NCI-H524 (cell line): ENCODE results near the gene TIGD6.

Source experiments
- DNase-seq, 2 experiments: peaks; one replicate each; lab custom pipeline; 2025; lab: John Stamatoyannopoulos, UW

The TIGD6 gene

GRCh38 chr5:150016537-150016936, 16.1 kb upstream of the TIGD6 start:
- no peak for DNase-seq

GRCh38 chr5:150015415-150015814, 15.0 kb upstream of the TIGD6 start:
- no peak for DNase-seq

DNA sequence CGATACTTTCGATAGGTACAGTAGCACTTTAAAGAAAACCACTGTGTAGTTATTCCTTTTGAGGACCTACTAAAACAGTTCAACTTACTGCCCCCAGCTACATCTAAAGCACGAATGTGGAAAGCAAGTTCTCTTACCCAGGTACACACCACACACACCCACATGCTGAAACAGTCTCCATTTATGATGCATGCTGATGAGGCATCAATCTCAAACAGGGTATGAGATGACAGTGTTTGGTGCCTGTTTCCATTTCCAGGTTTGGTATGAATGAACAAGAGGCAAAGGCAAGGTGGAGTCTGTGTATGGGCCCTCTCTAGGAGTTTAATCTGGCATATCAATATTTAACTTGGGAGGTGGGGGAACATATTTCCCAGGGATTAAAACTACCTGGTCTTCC, 14.0 kb upstream of the TIGD6 start:
- no peak for DNase-seq

- DNase-seq: no peak
Observed at GRCh38 chr5:150013931-150014330, 13.5 kb upstream of the TIGD6 start.

- no peak for DNase-seq
Observed at GRCh38 chr5:150009671-150010387, 9.4 kb upstream of the TIGD6 start.

GRCh38 chr5:150007050-150007449, 6.6 kb upstream of the TIGD6 start:
- no peak for DNase-seq

DNA sequence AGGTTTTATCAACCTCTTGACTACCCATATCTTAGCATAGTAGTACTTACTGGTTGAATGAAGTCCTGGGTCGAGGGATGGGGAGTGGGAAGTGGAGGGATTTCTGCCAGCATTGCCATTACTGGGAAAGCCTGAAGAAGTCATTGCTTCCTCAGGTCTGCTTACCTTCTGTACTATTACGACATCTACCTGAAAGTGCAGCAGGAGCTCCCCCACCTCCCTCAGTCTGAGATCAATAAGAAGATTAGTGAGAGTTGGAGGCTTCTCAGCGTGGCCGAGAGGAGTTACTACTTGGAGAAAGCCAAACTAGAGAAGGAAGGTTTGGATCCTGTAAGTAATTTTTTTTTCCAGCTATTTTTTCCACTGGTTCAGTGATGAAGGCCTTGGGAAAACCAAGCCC, 5.9 kb upstream of the TIGD6 start:
- DNase-seq: no peak

DNA sequence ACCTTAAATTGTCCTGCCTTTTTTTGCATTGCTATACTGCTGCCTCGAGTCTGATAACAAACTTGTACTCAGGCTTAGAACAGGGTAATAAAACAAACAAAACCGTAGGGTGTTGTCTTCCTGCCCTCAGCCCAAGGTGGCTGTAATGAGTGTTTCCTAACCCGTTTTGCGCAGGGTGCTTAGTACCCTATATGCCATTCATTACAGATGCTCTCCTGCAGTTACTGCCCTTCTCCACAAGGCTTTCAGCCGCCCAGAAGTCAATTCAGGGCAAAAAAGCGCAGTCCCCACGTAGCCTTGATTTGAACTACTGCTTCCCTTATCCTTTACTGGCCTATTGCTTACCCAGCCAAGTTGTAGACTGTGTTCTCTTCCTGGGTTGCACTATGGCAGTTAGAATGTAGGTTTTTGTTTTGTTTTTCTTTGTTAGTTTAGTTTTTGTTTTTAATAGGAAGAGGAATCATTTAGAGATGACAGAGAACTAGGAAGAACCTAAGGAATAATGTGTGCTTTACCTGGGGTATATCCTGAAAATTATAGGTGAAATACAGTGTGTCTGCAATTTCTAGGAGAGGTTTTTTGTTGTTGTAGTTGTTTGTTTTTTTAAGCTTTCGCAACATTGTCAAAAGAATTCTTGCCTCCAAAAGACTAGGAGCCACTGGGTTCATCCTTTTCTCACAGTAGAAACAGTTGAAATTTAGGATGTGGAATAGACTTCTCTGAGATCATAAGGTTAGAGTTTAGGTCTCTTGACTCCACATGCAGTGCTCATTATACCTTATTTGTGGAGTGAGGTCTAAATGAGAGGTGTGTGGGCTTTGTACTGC, 1.4 kb upstream of the TIGD6 start:
- peak; percentile 17 to 61 for DNase-seq

DNA sequence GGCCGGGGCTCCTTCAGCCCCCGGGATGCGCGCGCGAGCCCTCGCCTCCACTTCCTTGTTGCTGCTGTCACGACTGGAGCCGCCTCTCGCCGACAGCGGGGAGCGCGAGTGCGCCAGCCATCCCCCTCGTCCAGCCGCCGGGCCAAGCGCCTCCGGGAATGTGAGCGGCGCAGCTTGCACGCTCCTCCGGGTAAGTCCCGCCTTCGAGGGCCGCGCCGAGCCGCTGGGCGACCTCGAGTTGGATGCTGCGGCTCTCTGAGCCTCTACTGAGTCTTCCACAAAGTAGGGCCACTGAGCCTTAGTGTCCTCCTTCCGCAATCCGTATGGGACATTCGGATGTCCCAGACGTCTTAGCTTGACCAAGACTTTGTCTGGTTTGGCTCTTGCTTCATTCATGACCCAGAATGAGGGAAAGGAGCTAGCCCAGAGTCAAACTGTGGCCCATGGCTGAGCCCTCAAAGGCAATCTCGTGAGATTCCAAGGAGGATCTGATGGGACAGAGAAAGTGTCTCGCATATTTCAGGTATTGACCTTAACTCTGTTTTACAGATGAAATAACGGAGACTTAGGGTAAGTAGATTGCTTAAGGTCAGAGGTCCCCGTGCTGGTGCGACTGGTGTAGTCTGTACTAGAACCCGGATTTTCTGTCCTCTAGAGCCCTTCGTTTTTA, 671 bp upstream of the TIGD6 start:
- no peak for DNase-seq

GRCh38 chr5:149999866-150000255, 593 bp downstream of the TIGD6 start:
- DNase-seq: no peak

DNA sequence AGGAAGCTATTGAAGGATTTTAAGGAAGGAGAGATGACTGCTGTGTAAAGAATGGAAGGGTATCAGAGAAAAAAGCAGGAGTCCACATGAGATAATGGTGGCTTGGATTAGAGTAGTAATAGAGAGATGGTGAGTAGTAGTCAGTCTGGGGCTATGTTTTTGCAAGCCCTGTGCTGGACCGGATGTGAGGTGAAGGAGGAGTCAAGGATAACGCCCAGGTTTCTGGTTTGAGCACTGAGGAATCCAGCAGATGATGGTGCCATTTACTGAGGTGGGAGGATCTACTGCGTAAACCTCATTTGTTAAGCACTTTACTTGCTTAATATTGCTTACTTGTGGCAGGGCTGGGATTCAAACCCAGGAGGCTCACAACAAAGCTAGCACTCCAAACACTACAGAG, 1.1 kb downstream of the TIGD6 start:
- no peak for DNase-seq

DNA sequence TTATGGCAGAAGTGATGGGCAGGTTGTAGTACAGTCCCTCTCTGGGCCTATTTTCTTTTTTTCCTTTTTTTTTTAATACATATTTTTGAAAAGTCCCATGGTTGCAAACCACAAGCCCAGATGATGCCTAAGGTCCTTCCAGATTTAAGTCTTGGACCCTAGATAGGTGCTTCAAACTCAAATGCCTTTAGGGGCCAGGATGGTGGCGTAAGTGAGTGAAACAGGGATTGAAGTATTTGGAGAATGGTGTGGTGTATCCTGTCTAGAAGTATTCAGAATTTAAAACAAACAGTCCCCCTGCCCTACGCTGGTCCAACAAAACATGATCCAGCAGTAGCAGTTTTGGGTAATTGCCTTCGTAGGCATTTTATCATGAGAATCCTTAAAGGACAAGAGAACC, 2.2 kb downstream of the TIGD6 start:
- DNase-seq: no peak

DNA sequence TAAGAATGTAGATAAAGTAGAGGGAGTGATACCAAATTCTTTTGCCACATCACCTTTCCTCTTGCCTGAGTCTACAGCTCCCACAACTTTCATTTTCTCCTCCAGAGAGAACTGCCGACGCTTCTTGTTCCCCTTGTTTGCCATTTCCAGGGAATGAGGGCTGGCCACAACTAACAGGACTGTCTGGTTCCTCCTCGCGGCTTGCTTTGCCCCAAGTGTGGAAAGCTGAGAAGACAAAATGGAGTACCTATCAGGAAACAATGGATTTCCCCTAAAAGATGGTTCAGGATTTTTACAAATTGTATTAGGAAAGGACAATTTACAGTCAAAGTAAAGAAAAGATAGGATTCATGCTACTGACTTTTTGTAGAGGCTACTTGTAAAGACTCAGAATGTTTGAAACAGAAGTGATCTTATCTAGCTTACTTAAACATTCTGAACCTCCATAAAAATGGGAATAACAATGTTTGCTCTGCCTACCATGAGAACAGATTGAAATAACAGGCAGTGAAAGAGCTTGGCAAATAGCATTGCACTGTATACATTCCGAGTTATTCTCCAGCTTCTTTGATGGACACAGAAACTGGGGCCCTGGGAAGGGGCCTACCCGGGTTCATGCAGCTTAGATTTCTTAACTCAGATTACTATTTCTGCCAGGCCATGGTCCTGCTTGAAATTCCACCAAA, 4.1 kb downstream of the TIGD6 start:
- DNase-seq: no peak

GRCh38 chr5:149995385-149996204, 4.9 kb downstream of the TIGD6 start:
- no peak for DNase-seq

DNA sequence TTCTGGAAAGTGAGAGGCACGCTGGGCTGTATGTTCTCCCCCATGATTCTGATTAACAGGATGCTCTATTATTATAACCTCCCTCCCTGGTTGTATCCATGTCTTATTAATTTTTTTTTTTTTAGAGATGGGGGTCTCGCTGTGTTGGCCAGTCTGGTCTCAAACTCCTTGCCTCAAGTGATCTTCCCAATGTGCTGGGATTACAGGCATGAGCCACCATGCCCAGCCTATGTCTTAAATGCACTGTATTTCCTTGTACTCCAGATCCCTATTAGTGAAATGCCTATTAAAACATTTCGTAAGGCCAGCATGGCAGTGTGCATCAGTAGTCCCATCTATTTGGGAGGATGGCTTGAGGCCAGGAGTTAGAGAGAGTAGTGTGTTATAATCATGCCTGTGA, 7.0 kb downstream of the TIGD6 start:
- DNase-seq: no peak

DNA sequence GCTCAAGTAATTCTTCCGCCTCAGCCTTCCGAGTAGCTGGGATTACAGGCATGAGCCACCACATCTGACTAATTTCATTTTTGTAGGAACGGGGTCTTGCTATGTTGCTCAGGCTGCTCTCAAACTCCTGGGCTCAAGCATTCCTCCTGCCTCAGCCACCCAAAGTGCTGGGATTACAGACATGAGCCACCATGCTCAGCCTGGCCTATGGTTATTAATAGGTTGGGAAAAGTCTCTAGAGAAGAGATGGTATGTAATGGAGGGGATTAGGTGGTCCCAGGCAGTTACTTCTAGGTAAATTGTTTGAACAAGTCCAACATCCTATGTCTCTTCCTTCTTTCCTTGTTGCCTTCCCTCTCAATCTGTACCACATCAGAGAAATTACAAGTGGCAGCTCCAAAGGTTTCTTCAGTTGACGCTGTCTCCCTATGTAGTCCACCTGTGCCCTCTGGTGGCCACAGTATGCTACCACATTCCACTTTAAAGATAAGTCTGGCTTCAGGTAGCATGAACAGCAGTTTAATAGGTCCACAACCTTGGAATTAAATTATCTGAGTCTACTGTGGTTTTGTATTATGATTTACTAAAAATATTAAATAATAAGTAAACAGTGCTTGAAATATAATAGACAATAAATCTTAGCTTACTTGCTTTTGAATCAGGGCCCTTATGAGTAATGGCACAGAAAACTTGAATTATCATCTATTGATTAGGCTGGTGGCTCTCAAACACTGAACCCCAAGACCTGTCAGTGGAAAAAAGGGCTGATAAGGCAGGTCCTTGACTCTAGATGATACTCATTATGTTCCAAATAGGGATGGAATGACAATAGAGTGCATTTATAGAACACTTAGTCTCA, 9.7 kb downstream of the TIGD6 start:
- DNase-seq: peak; percentile 67 to 72

DNA sequence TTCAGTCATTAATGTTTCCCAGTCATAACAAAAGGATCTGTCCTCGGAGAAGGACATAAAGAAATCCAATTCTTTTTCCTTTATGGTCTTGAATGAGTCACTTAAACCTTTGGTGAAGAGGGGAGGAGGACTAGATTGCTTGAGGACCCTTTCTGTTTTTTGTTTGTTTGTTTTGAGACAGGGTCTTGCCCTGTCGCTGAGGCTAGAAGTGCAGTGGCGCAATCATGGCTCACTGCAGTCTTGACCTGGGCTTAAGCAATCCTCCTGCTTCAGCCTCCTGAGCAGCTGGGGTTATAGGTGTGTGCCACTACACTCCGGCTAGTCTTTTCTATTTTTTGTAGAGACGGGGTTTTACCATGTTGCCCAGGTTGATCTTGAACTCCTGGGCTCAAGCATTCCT, 12.3 kb downstream of the TIGD6 start:
- no peak for DNase-seq

- no peak for DNase-seq
Observed at GRCh38 chr5:149982505-149982904, 17.9 kb downstream of the TIGD6 start.

DNA sequence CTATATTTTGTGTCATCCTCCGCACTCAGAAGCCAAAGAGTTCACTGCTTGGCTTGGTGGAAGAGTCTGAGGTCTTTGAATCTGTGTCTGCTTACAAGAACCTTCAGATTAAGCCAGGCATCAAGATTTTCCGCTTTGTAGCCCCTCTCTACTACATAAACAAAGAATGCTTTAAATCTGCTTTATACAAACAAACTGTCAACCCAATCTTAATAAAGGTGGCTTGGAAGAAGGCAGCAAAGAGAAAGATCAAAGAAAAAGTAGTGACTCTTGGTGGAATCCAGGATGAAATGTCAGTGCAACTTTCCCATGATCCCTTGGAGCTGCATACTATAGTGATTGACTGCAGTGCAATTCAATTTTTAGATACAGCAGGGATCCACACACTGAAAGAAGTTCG, 19.2 kb downstream of the TIGD6 start:
- no peak for DNase-seq

DNA sequence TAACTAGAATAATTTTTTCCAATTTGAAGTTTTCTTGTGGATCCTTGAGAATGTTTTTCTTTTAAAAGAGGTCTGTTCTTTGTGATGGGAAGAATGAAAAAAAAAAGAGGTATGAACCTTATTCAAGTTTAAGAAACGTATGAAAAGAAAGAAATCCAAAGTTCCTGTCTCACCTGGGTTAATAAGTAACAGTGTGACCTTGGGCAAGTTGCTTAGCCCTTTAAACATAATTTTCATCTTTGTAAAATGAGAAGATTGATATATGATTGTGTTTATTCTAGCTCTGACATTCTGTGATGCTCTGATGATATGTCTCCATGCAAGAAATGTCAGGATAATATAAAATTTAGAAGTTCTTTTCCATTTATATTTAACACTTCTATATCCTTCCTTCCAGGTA, 20.6 kb downstream of the TIGD6 start:
- DNase-seq: no peak

DNA sequence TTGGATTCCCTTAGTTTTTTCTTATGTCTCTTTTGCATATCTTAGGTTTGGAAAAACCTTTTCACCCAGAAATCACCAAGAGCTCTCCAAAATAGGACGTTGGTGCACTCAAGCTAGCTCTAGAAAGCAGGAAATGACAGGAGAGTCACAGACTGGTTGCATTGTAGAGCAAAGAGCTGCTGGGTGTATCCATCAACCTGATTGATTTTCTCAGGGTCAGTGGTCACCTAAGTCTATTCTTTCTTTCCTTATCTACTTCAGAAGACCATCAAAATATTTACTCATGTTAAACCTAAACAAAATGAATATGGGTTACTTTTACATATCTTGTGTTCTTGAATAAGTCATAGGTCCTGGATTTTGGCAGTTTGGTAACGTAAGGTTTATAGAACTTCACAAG, 25.0 kb downstream of the TIGD6 start:
- no peak for DNase-seq
